Gastroesophageal sphincter (tissue), 4 donors: ENCODE results near the gene SERPINA4. TPM values are rescaled to one million over a fixed set of nuclear protein-coding genes. Genes with fewer than 3 reads are reported as not detected.

Experiments used
- ATAC-seq: fragments of 150-250 bp; one replicate; pipeline ENCODE4 v1.9.1; 2016; ENCODE audit warnings: mild to moderate bottlenecking, moderate library complexity
- H3K27ac ChIP-seq, 4 donors: fragments of 200-600 bp; sonication (generic) in 3 of 4; 1 replicate in 3 of 4; 2 replicates in 1 of 4; pipeline ENCODE4 v1.5.1; 2016 to 2019
- H3K27me3 ChIP-seq: fragments of 200-600 bp; sonication (generic); one replicate; pipeline ENCODE4 v1.5.1; 2019
- H3K36me3 ChIP-seq, 2 donors: fragments of 200-600 bp; sonication (generic); one replicate each; pipeline ENCODE4 v1.5.1; 2019; ENCODE audit warnings: control low read depth in 1 of 2
- H3K4me1 ChIP-seq, 3 donors: fragments of 200-600 bp; sonication (generic); 1 replicate in 2 of 3; 2 replicates in 1 of 3; pipeline ENCODE4 v1.5.1; 2016 to 2019; ENCODE audit warnings: control low read depth in 2 of 3
- H3K4me3 ChIP-seq, 2 donors: fragments of 200-600 bp; sonication (generic); one replicate each; pipeline ENCODE4 v1.5.1; 2019; ENCODE audit warnings: mild to moderate bottlenecking in 1 of 2, moderate library complexity in 1 of 2
- H3K9me3 ChIP-seq, 3 donors: fragments of 200-600 bp; sonication (generic); one replicate each; pipeline ENCODE4 v1.5.1; 2017 to 2019; ENCODE audit warnings: control low read depth in 2 of 3
- EP300 ChIP-seq: sonication (generic); formaldehyde crosslinking; IDR thresholded peaks from one replicate; pipeline ENCODE4 v1.6.1; 2017; ENCODE audit warnings: antibody characterized with exemption, mild to moderate bottlenecking
- POLR2A ChIP-seq, 2 donors: fragments of 450-650 bp; IDR thresholded peaks; one replicate each; pipeline ENCODE4 v1.6.1; 2017; ENCODE audit warnings: antibody characterized with exemption in 2 of 2, mild to moderate bottlenecking in 2 of 2, moderate library complexity in 1 of 2
- POLR2AphosphoS5 ChIP-seq: sonication (generic); formaldehyde crosslinking; IDR thresholded peaks from one replicate; pipeline ENCODE4 v1.6.1; 2017; ENCODE audit warnings: antibody characterized with exemption
- WGBS, 2 donors: methylation state at CpG; one replicate each; pipeline ENCODE4 v1.1.5; 2018; ENCODE audit warnings: low coverage in 1 of 2; 5-methylcytosine and 5-hydroxymethylcytosine counted together
- total RNA-seq, 4 donors: library from RNA; depleted of rRNA; stranded (reverse); fragments of >200 nt; gene quantifications; one replicate each; pipeline ENCODE4 v1.1.0, GENCODE V29; 2016
- TF ChIP-seq, protein P1 (sequence below), 4 experiments: fragments of 200-600 bp in 2 of 4; fragments of 450-650 bp in 2 of 4; sonication (generic) in 1 of 4; IDR thresholded peaks; one replicate each; pipeline ENCODE4 v1.5.1; 2017 to 2019; ENCODE audit warnings: antibody characterized with exemption in 4 of 4, mild to moderate bottlenecking in 2 of 4, moderate library complexity in 2 of 4

SERPINA4 gene
- total RNA-seq, 4 donors from 2014 or later: not detected

DNA sequence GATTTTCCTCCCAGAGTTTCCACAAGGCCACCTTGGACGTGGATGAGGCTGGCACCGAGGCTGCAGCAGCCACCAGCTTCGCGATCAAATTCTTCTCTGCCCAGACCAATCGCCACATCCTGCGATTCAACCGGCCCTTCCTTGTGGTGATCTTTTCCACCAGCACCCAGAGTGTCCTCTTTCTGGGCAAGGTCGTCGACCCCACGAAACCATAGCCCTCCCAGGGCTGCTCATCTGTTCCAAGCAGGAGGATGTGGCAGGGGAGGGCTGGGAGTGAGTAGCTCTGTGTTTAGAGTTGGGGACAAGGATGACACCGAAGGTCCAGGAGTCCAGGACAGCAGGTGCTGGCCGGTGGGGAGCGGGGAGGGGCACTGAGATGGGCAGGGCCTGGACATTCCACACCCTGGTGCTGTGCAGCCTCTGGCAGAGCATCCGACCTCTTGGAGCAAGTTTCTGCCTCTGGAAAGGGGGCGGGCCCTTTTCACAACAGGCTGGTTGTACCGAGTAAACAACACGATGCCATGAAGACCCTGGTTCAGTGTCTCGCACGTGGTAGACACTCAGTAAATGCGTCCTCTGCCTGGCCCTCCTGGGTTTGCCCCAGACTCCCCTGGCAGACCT is 8.2 kb downstream of the SERPINA4 start:
- H3K27ac ChIP-seq: no peak overlapping the region
- TF ChIP-seq EP300 (no peak), POLR2AphosphoS5 (no peak), POLR2A (IDR thresholded peaks at IDR 0.05) (no peak)
- TF ChIP-seq, protein P1, sequence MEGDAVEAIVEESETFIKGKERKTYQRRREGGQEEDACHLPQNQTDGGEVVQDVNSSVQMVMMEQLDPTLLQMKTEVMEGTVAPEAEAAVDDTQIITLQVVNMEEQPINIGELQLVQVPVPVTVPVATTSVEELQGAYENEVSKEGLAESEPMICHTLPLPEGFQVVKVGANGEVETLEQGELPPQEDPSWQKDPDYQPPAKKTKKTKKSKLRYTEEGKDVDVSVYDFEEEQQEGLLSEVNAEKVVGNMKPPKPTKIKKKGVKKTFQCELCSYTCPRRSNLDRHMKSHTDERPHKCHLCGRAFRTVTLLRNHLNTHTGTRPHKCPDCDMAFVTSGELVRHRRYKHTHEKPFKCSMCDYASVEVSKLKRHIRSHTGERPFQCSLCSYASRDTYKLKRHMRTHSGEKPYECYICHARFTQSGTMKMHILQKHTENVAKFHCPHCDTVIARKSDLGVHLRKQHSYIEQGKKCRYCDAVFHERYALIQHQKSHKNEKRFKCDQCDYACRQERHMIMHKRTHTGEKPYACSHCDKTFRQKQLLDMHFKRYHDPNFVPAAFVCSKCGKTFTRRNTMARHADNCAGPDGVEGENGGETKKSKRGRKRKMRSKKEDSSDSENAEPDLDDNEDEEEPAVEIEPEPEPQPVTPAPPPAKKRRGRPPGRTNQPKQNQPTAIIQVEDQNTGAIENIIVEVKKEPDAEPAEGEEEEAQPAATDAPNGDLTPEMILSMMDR (IDR thresholded peaks at IDR 0.05): no peak
- H3K36me3 ChIP-seq: no peaks in the 10 kb centered on the region
- H3K27me3 ChIP-seq: peaks cover 7% of the 10 kb centered on the region
- WGBS, 2 donors: 87 to 90% methylated on average over 2 to 3 of the region's 20 CpGs
- peaks cover 0 to 10% (median 0%) of the 10 kb centered on the region in 3 donors for H3K4me1 ChIP-seq
- H3K9me3 ChIP-seq: peaks cover 0 to 5% (median 0%) of the 10 kb centered on the region in 3 donors
- no peak overlapping the region for H3K4me3 ChIP-seq
- ATAC-seq: no peak

DNA sequence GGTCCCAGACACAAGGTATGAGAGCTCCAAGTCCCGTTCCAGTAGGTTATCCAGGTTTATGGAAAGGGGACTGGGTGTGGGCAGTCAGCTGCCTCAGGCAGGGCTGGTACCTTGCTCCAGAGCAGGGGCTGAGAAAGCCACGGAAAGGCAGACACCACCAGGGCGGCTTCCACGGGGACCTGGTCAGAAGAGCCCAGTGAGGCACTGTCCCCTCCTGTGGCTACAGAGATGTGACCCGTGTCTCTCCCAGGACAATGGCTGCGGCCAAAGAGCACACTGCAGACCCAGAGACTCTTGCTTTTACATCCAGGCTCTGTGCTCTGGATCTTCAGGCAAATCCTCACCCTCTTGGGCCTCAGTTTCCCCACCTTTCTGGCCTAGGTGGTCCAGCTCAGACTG is 8.8 kb downstream of the SERPINA4 start:
- Histone ChIP-seq H3K27me3 (peaks cover 7% of the 10 kb centered on the region), H3K36me3 (no peaks in the 10 kb centered on the region), H3K27ac (no peak overlapping the region), H3K9me3 (peaks cover 0 to 2% (median 0%) of the 10 kb centered on the region in 3 donors), H3K4me3 (no peak overlapping the region), H3K4me1 (peaks cover 0 to 10% (median 0%) of the 10 kb centered on the region in 3 donors)
- 89% methylated on average over 5 of the region's 6 CpGs; no CpG with 5 or more reads in 1 of the 2 donors for WGBS, 2 donors
- TF ChIP-seq, protein P1 (IDR thresholded peaks at IDR 0.05): no peak
- TF ChIP-seq POLR2AphosphoS5 (no peak), POLR2A (IDR thresholded peaks at IDR 0.05) (no peak), EP300 (no peak)
- no peak for ATAC-seq

DNA sequence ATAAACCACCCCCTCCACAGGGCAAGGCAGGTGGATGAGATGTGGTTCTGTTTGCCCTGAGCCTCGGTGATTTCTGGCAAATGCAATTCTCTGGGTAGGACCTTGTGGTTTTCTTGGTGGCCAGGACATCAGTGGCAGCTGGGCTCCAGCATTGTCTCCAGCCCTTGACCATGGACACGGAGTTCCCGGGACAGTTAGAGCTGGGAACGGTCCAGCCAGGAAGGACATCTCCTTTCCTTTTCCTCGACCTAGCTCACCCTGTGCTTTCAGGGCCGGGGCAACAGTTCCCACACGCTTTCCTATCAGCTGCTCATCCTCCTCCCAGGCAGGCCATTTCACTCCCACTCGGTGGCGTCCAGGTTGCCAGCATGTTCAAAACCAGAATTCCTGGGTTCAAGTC is 9.2 kb downstream of the SERPINA4 start:
- Histone ChIP-seq H3K9me3 (no peaks in the 10 kb centered on the region), H3K4me3 (no peak overlapping the region), H3K36me3 (no peaks in the 10 kb centered on the region), H3K27me3 (peaks cover 7% of the 10 kb centered on the region), H3K27ac (no peak overlapping the region), H3K4me1 (peaks cover 0 to 10% (median 0%) of the 10 kb centered on the region in 3 donors)
- ATAC-seq: no peak
- TF ChIP-seq POLR2AphosphoS5: no peak
- TF ChIP-seq, protein P1 (IDR thresholded peaks at IDR 0.05): no peak
- no peak for TF ChIP-seq POLR2A (IDR thresholded peaks at IDR 0.05)
- no peak for TF ChIP-seq EP300
- WGBS, 2 donors: 56% methylated on average over 6 of the region's 9 CpGs; no CpG with 5 or more reads in 1 of the 2 donors

DNA sequence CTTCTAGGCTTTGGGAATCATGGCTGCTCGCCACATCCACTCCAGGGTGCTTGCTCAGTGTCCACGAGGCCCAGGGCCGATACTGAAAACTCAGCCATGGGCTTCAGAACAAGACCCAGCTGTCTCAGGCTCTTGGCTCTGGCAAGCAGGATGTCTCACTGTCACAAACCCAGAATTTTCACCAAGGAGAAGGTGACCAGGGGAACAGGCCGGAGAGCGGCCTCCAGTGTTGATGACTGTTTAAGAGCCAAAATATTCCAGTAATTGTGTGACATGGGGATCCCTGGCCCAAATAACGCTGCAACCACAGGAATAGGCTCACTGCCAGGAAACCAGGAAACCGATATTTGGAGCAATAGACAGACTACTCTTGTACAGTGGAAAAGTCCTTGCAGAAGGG is 10.2 kb downstream of the SERPINA4 start:
- Histone ChIP-seq H3K36me3 (no peaks in the 10 kb centered on the region), H3K9me3 (no peaks in the 10 kb centered on the region), H3K4me3 (no peak overlapping the region), H3K4me1 (peaks cover 0 to 10% (median 0%) of the 10 kb centered on the region in 3 donors), H3K27me3 (peaks cover 7% of the 10 kb centered on the region), H3K27ac (peak overlapping the region in 3 of 4 donors; percentile 25 to 49 (median 44))
- WGBS, 2 donors: 42 to 63% methylated on average over 2 to 5 of the region's 7 CpGs
- TF ChIP-seq POLR2AphosphoS5 (no peak), POLR2A (IDR thresholded peaks at IDR 0.05) (no peak), EP300 (no peak)
- TF ChIP-seq, protein P1 (IDR thresholded peaks at IDR 0.05): no peak
- ATAC-seq: no peak

DNA sequence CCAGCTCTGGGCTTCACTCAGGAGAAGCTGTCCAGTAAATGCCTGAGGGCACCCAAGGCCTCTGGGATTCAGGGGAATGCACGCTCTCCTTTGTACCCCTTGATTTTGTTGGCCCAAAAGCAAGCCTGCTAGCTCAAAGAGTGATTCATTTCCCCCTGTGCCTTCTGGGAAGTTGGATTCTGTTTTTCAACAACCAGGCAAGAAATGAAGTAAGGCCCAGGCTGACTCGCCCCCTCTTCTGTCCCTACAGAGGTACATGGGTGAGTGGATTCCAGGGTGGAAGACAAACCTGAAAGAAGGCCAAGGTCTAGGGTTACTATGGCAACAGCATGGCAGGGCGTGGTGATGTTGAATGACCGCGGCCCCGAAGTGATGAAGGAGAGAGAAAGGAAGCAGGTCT is 10.7 kb downstream of the SERPINA4 start:
- Histone ChIP-seq H3K27me3 (peaks cover 7% of the 10 kb centered on the region), H3K4me3 (no peak overlapping the region), H3K9me3 (no peaks in the 10 kb centered on the region), H3K4me1 (peaks cover 0 to 10% (median 0%) of the 10 kb centered on the region in 3 donors), H3K27ac (peak overlapping the region in 3 of 4 donors; percentile 25 to 49 (median 44)), H3K36me3 (no peaks in the 10 kb centered on the region)
- ATAC-seq: no peak
- TF ChIP-seq, protein P1 (IDR thresholded peaks at IDR 0.05): no peak
- peak; percentile 13 for TF ChIP-seq POLR2AphosphoS5
- 85 to 90% methylated on average over 5 to 6 of the region's 6 CpGs for WGBS, 2 donors
